Heart left ventricle (tissue), 16 donors: ENCODE results near the gene TEDC2. TPM values are rescaled to one million over a fixed set of nuclear protein-coding genes. Genes with fewer than 3 reads are reported as not detected.
A peak's percentile ranks its signal among the peaks of the same experiment; 100 is the strongest.

Experiments
- ATAC-seq, 4 donors: fragments of 200-7000 bp; cut with Tn5 transposase; one replicate each; pipeline ENCODE4 v1.9.1; 2020 to 2022; ENCODE audit warnings: moderate library complexity in 4 of 4, mild to moderate bottlenecking in 3 of 4, moderate number of reproducible peaks in 1 of 4
- DNase-seq, 5 donors: peaks; one replicate each; pipeline ENCODE4 v3.0.0-alpha.2; 2020
- H3K27ac ChIP-seq, 12 donors: fragments of 200-600 bp; sonication (generic) in 4 of 12; one replicate each; pipeline versions ENCODE4 v1.5.0 to v1.8.0; 2016 to 2022; ENCODE audit warnings: mild to moderate bottlenecking in 2 of 12
- H3K27me3 ChIP-seq, 9 donors: fragments of 200-600 bp; sonication (generic) in 2 of 9; one replicate each; pipeline versions ENCODE4 v1.5.1 to v1.8.0; 2016 to 2022; ENCODE audit warnings: mild to moderate bottlenecking in 3 of 9
- H3K36me3 ChIP-seq, 9 donors: fragments of 200-600 bp; sonication (generic) in 2 of 9; one replicate each; pipeline versions ENCODE4 v1.5.0 to v1.8.0; 2018 to 2022; ENCODE audit warnings: mild to moderate bottlenecking in 2 of 9
- H3K4me1 ChIP-seq, 12 donors: fragments of 200-600 bp; sonication (generic) in 4 of 12; one replicate each; pipeline versions ENCODE4 v1.5.0 to v1.8.0; 2016 to 2022; ENCODE audit warnings: mild to moderate bottlenecking in 3 of 12
- H3K4me3 ChIP-seq, 12 donors: fragments of 200-600 bp; sonication (generic) in 4 of 12; one replicate each; pipeline versions ENCODE4 v1.5.0 to v1.8.0; 2017 to 2022; ENCODE audit warnings: mild to moderate bottlenecking in 9 of 12, moderate library complexity in 4 of 12
- H3K9me3 ChIP-seq, 12 donors: fragments of 200-600 bp; sonication (generic) in 4 of 12; one replicate each; pipeline versions ENCODE4 v1.5.0 to v1.8.0; 2016 to 2022; ENCODE audit warnings: mild to moderate bottlenecking in 1 of 12
- CTCF ChIP-seq, 12 donors: fragments of 200-600 bp; sonication (generic) in 4 of 12; IDR thresholded peaks; one replicate each; pipeline versions ENCODE4 v1.5.0 to v1.8.0; 2018 to 2022; ENCODE audit warnings: antibody characterized with exemption in 12 of 12, mild to moderate bottlenecking in 5 of 12
- POLR2A ChIP-seq, 2 donors: fragments of 450-650 bp; IDR thresholded peaks; one replicate each; pipeline ENCODE4 v1.6.1; 2017; ENCODE audit warnings: antibody characterized with exemption in 2 of 2, mild to moderate bottlenecking in 2 of 2, moderate library complexity in 2 of 2
- WGBS, 4 donors: extraction: QIAGEN DNeasy Blood & Tissue Kit in 2 of 4; methylation state at CpG; one replicate each; pipeline versions ENCODE4 v1.1.5 to v1.1.7; 2013 to 2018; 5-methylcytosine and 5-hydroxymethylcytosine counted together
- intact Hi-C, 10 donors: fragments of 100-400 bp; cut with DNase I; formaldehyde crosslinking; loops; one replicate each; pipeline versions ENCODE4 v1.11.1 to v1.14.2; 2022
- polyA plus RNA-seq, 2 donors: library from polyadenylated mRNA; stranded (reverse); fragments of 200-250 nt; gene quantifications; one replicate each; pipeline ENCODE4 v1.2.3, GENCODE V29; 2013
- total RNA-seq, 9 donors: library from RNA; depleted of rRNA in 2 of 9; stranded (reverse); fragments of >200 nt in 2 of 9; fragmentation: NEBNext Ultra II Directional in 3 of 9; extraction: Animal tissue kit (Norgen Biotek cat#: 25700) in 3 of 9; gene quantifications; one replicate each; pipeline versions ENCODE4 v1.1.0 to v1.2.4, GENCODE V29; 2016 to 2023
- donor health status: ischemic (EF 13 %, LVEDD 7.1; RV severe dilation, severe dysfunction).
- donor health status: healthy with polysubstance abuse.
- donor health status: DM: no; HTN: yes; CAD: no.
- donor health status: DM: no; HTN: no; CAD: no.
- donor health status: ischemic (EF 25% LVEDD 6.9; RV normal size, moderate dysfunction).
- donor health status: ischemic (EF 25% LVEDD 5.7; RV mildly dilated, moderate dysfunction).
- donor health status: healthy.
- donor health status: DM: yes; HTN: yes; CAD: no.
- donor health status: ischemic (EF 35%, LVEDD 5.7; RV mildly dilated, moderate dysfunction).
- donor health status: nonischemic (EF 11% LVEDD 7.7; RV severe dilation, severe dysfunction).
- donor health status: DM: yes; HTN: yes; CAD: no.
- donor health status: PGD.
- donor health status: ischemic (EF 29% LVEDD 5.4; RV normal size, mild dysfunction).
- donor health status: nonischemic (EF 23%, LVEDD 6.1; RV moderate dilation, normal function).

The TEDC2 gene
- total and polyA plus RNA-seq, 11 donors = 0.46 to 4.9 (median 1.2) TPM; not detected in 1

GRCh38 chr16:2482708-2483534 lies 23.0 kb downstream of the TEDC2 start:
- Histone ChIP-seq H3K4me1 (peaks cover 0 to 41% (median 23%) of the 10 kb centered on the region in 12 donors), H3K36me3 (no peaks in the 10 kb centered on the region), H3K4me3 (peak overlapping the region in 3 of 12 donors; percentile 12 to 23 (median 13)), H3K27me3 (no peaks in the 10 kb centered on the region), H3K9me3 (no peaks in the 10 kb centered on the region), H3K27ac (peak overlapping the region in 6 of 12 donors; percentile 2 to 82 (median 28))
- TF ChIP-seq CTCF (IDR thresholded peaks at IDR 0.05) (no peak), POLR2A (IDR thresholded peaks at IDR 0.05) (no peak)
- ATAC-seq (peak in 3 of 4 donors; percentile 40 to 57 (median 43)), DNase-seq (peak in 4 of 5 donors; percentile 54 to 69 (median 63))
- intact Hi-C loops = loop anchor here in 1 of 10 donors (5.0 kb wide), 1 partner anchor 51 kb away; no protein-coding TSS in a partner anchor
- 53 to 72% (median 66%) methylated on average over 32 of the region's 32 CpGs for WGBS, 4 donors

- H3K27me3 ChIP-seq = no peaks in the 10 kb centered on the region
- intact Hi-C loops = loop anchor here in 1 of 10 donors (5.0 kb wide), 1 partner anchor 52 kb away; no protein-coding TSS in a partner anchor
- no peak overlapping the region for H3K4me3 ChIP-seq
- no peak for ATAC-seq
- H3K4me1 ChIP-seq = peaks cover 0 to 41% (median 23%) of the 10 kb centered on the region in 12 donors
- DNase-seq = no peak
- H3K27ac ChIP-seq = peak overlapping the region in 1 of 12 donors; percentile 82
- TF ChIP-seq POLR2A (IDR thresholded peaks at IDR 0.05) = no peak
- no peak for TF ChIP-seq CTCF (IDR thresholded peaks at IDR 0.05)
- H3K36me3 ChIP-seq = no peaks in the 10 kb centered on the region
- no peaks in the 10 kb centered on the region for H3K9me3 ChIP-seq
- 88 to 93% (median 92%) methylated on average over 16 of the region's 16 CpGs for WGBS, 4 donors
These were observed 24.3 kb downstream of the TEDC2 start for GRCh38 chr16:2483939-2484897.

GRCh38 chr16:2484898-2485508 lies 25.1 kb downstream of the TEDC2 start:
- TF ChIP-seq POLR2A (IDR thresholded peaks at IDR 0.05) = no peak
- no peak for TF ChIP-seq CTCF (IDR thresholded peaks at IDR 0.05)
- H3K4me1 ChIP-seq = peaks cover 0 to 41% (median 23%) of the 10 kb centered on the region in 12 donors
- H3K4me3 ChIP-seq = no peak overlapping the region
- no peaks in the 10 kb centered on the region for H3K9me3 ChIP-seq
- no peaks in the 10 kb centered on the region for H3K36me3 ChIP-seq
- DNase-seq (no peak), ATAC-seq (no peak)
- H3K27me3 ChIP-seq = no peaks in the 10 kb centered on the region
- intact Hi-C loops = loop anchor here in 1 of 10 donors (5.0 kb wide), 1 partner anchor 53 kb away; no protein-coding TSS in a partner anchor
- peak overlapping the region in 1 of 12 donors; percentile 60 for H3K27ac ChIP-seq
- 83 to 87% (median 85%) methylated on average over 9 to 13 of the region's 13 CpGs for WGBS, 4 donors
